Hepatocyte (in vitro differentiated cells): Measurements from ENCODE around the gene MBD3L2B.
A peak's percentile ranks its signal among the peaks of the same experiment; 100 is the strongest.

Experiments
- EZH2phosphoT487 ChIP-seq: fragments of 200-600 bp; sonication (generic); IDR thresholded peaks from one replicate; pipeline ENCODE4 v1.6.1; 2018; ENCODE audit warnings: antibody characterized with exemption, mild to moderate bottlenecking, low read depth, moderate library complexity; ENCODE audit not compliant: unreplicated experiment, severe bottlenecking
- TF ChIP-seq, protein P1 (sequence below): fragments of 200-600 bp; sonication (generic); IDR thresholded peaks from 2 replicates; pipeline ENCODE4 v1.5.1; 2016; ENCODE audit warnings: antibody characterized with exemption, mild to moderate bottlenecking; ENCODE audit not compliant: poor library complexity

- TF ChIP-seq, protein P1, sequence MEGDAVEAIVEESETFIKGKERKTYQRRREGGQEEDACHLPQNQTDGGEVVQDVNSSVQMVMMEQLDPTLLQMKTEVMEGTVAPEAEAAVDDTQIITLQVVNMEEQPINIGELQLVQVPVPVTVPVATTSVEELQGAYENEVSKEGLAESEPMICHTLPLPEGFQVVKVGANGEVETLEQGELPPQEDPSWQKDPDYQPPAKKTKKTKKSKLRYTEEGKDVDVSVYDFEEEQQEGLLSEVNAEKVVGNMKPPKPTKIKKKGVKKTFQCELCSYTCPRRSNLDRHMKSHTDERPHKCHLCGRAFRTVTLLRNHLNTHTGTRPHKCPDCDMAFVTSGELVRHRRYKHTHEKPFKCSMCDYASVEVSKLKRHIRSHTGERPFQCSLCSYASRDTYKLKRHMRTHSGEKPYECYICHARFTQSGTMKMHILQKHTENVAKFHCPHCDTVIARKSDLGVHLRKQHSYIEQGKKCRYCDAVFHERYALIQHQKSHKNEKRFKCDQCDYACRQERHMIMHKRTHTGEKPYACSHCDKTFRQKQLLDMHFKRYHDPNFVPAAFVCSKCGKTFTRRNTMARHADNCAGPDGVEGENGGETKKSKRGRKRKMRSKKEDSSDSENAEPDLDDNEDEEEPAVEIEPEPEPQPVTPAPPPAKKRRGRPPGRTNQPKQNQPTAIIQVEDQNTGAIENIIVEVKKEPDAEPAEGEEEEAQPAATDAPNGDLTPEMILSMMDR = peak; percentile 64
- no peak for TF ChIP-seq EZH2phosphoT487
Observed at GRCh38 chr19:7004313-7004931, 16.8 kb downstream of the MBD3L2B start.
